ENCODE results near the gene OR2W1.

Gene OR2W1

GRCh38 chr6:29045075-29045474, at the start of gene OR2W1:
Gene OR2W1, minus strand, starts transcription at chr6:29045175. Its CDS starts 0 bp downstream, at chr6:29045175.
- DNase-seq (ENCODE audit: low read depth): no peak

- no peak for DNase-seq (ENCODE audit: low read depth)
Observed at GRCh38 chr6:29092957-29093356, 48.0 kb upstream of the OR2W1 start.

- no peak for DNase-seq (ENCODE audit: low read depth)
Observed at GRCh38 chr6:29087213-29087612, 42.2 kb upstream of the OR2W1 start, which contains the start of gene OR2B3. Gene OR2B3, minus strand, starts transcription at chr6:29087313. Its CDS starts 65 bp downstream, at chr6:29087248.

- DNase-seq (ENCODE audit: low read depth): no peak
Observed at GRCh38 chr6:29082457-29082856, 37.5 kb upstream of the OR2W1 start.

- no peak for DNase-seq (ENCODE audit: low read depth)
Observed at GRCh38 chr6:29081312-29081711, 36.3 kb upstream of the OR2W1 start.

- no peak for DNase-seq (ENCODE audit: low read depth)
Observed at GRCh38 chr6:29079203-29079602, 34.2 kb upstream of the OR2W1 start.

GRCh38 chr6:29071831-29072723, 27.1 kb upstream of the OR2W1 start:
- no peak for DNase-seq (ENCODE audit: low read depth)

- DNase-seq (ENCODE audit: low read depth): no peak
Observed at GRCh38 chr6:29051680-29052079, 6.7 kb upstream of the OR2W1 start.

GRCh38 chr6:29035951-29036350, 9.0 kb downstream of the OR2W1 start:
- DNase-seq (ENCODE audit: low read depth): no peak

- DNase-seq (ENCODE audit: low read depth): no peak
Observed at GRCh38 chr6:29028821-29029220, 16.2 kb downstream of the OR2W1 start.

GRCh38 chr6:29025927-29026585, 18.9 kb downstream of the OR2W1 start:
- DNase-seq (ENCODE audit: low read depth): no peak

- DNase-seq (ENCODE audit: low read depth): no peak
Observed at GRCh38 chr6:29021434-29021833, 23.5 kb downstream of the OR2W1 start.

GRCh38 chr6:29019629-29020028, 25.3 kb downstream of the OR2W1 start:
- DNase-seq (ENCODE audit: low read depth): no peak

- DNase-seq (ENCODE audit: low read depth): no peak
Observed at GRCh38 chr6:29017428-29017802, 27.6 kb downstream of the OR2W1 start.

GRCh38 chr6:29016559-29017427, 28.2 kb downstream of the OR2W1 start:
- peak; percentile 73 for DNase-seq (ENCODE audit: low read depth)

GRCh38 chr6:29014729-29015608, 30.0 kb downstream of the OR2W1 start:
- DNase-seq (ENCODE audit: low read depth): no peak

- no peak for DNase-seq (ENCODE audit: low read depth)
Observed at GRCh38 chr6:29011276-29011734, 33.7 kb downstream of the OR2W1 start.

GRCh38 chr6:29009358-29009757, 35.6 kb downstream of the OR2W1 start:
- no peak for DNase-seq (ENCODE audit: low read depth)

- no peak for DNase-seq (ENCODE audit: low read depth)
Observed at GRCh38 chr6:29008089-29008488, 36.9 kb downstream of the OR2W1 start.

GRCh38 chr6:29005183-29005885, 39.6 kb downstream of the OR2W1 start, which contains the start of gene ZNF311:
Gene ZNF311, minus strand, starts transcription at chr6:29005315. Its CDS starts 1,361 bp downstream, at chr6:29003954.
- no peak for DNase-seq (ENCODE audit: low read depth)

Data from stimulated activated CD4-positive, alpha-beta T cell treated with anti-CD3 and anti-CD28 coated beads, Interleukin-2, amount 100 ng/mL, for 4 hours (primary cell).